GM19397 (cell line): ENCODE measurements around the gene PLEKHF1.
"Not testable (repeated sequence)": the region's sequence is repeated elsewhere in the genome, so short reads cannot be mapped to it uniquely, and the experiment has no call there.

ENCODE experiments used
- ATAC-seq: cut with Tn5 transposase; IDR thresholded peaks from one replicate; pipeline ENCODE4 v1.9.1; 2021; ENCODE audit warnings: mild to moderate bottlenecking, moderate library complexity; ENCODE audit not compliant: unreplicated experiment

PLEKHF1 gene

GRCh38 chr19:29665215-29665825 lies at the start of gene PLEKHF1:
PLEKHF1 (plus strand) TSS chr19:29665461; CDS start chr19:29673840, 8,379 bp downstream.
- peak; percentile 94 for ATAC-seq

GRCh38 chr19:29615891-29616425 lies 49.3 kb upstream of the PLEKHF1 start:
- ATAC-seq, result no peak

- ATAC-seq, result no peak
These were observed 48.7 kb upstream of the PLEKHF1 start for GRCh38 chr19:29616541-29616940.

- ATAC-seq, result no peak
These were observed 47.6 kb upstream of the PLEKHF1 start for GRCh38 chr19:29617366-29618266.

GRCh38 chr19:29618434-29618833 lies 46.8 kb upstream of the PLEKHF1 start:
- ATAC-seq, result no peak

- no peak for ATAC-seq
These were observed 46.4 kb upstream of the PLEKHF1 start for GRCh38 chr19:29618871-29619270.

GRCh38 chr19:29620931-29621351 lies 44.3 kb upstream of the PLEKHF1 start:
- no peak for ATAC-seq

GRCh38 chr19:29622166-29623070 lies 42.8 kb upstream of the PLEKHF1 start:
- ATAC-seq, result no peak

GRCh38 chr19:29623726-29624488 lies 41.4 kb upstream of the PLEKHF1 start:
- ATAC-seq, result no peak

GRCh38 chr19:29624489-29625185 lies 40.6 kb upstream of the PLEKHF1 start:
- no peak for ATAC-seq

GRCh38 chr19:29625186-29625651 lies 40.0 kb upstream of the PLEKHF1 start:
- ATAC-seq, result no peak

GRCh38 chr19:29626386-29626785 lies 38.9 kb upstream of the PLEKHF1 start:
- ATAC-seq, result no peak

GRCh38 chr19:29626832-29627231 lies 38.4 kb upstream of the PLEKHF1 start:
- not testable (repeated sequence) for ATAC-seq

- no peak for ATAC-seq
These were observed 36.4 kb upstream of the PLEKHF1 start for GRCh38 chr19:29628661-29629385.

- no peak for ATAC-seq
These were observed 35.3 kb upstream of the PLEKHF1 start for GRCh38 chr19:29629836-29630534.

GRCh38 chr19:29630655-29631054 lies 34.6 kb upstream of the PLEKHF1 start:
- ATAC-seq, result no peak

GRCh38 chr19:29631450-29631849 lies 33.8 kb upstream of the PLEKHF1 start:
- no peak for ATAC-seq

- ATAC-seq, result no peak
These were observed 31.3 kb upstream of the PLEKHF1 start for GRCh38 chr19:29634002-29634401.
